ENCODE results near the gene APOD.

The APOD gene

DNA sequence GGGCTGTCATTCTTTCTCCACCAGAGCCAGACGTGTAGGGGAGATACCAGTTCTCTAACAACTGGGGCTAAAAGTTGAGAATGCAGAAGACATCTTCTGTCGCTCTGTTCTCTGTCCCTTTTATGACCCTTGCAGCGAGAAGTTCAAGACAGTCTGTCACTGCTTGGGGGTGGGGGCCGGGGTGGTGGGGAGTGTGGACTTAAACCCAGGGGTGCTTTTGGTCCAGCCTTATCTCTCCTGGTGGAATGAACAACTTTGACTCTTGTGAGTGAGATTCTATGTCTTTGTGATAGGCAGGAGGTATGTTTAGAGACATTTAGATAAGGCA, 767 bp upstream of the APOD start:
- no peak for DNase-seq

DNA sequence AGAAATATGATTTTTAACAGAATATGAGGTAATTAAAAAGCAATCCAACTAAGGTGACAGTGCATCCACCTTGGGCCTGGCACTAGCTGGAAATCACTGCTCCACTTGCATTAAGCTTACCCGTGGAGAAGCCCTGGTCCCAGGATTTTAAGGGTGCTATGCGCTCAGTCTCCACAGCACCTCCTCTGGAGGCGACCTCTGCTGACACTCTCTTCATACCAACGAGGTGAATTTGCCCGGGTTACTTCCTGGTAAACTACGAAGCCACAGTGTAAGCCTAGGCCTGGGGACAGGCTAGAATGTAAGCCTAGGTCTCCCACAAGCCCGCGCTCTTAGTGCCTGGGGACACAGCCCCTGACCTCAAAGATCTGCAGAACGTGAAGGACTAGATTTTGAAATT, 793 bp downstream of the APOD start:
- DNase-seq = no peak

DNA sequence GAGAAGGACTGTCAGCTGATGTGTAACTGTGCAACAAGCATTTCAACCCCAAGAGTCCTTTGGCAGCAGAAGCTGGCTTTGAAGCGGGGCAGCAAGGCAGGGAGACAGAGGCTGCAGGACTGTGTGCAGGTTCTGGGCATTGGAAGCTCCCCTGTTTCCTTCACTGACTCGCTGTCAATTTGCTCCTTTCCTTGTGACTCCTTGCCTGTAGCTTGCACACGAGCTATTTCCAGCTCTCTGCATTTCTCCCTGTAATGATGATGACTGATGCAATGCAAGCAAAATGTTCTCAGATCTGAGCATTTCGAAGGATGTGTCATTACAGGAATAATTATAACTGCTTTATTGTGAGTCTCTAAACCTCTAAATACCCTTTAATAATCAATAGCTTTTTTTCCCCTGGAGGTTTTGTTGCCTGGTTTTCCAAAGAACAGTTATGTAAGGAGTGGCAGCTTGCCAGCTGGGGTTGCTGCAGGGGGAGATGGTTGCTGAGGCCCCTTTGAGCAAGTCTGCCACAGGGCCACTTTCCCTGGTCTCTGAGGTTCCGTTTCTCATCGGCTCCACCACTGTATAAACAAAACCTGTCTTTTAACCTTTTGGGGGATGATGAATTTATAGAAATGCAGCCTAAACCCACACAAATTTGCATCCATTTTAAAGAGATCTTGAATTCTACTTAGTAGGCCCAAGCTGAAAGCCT, 2.8 kb downstream of the APOD start:
- no peak for DNase-seq

DNA sequence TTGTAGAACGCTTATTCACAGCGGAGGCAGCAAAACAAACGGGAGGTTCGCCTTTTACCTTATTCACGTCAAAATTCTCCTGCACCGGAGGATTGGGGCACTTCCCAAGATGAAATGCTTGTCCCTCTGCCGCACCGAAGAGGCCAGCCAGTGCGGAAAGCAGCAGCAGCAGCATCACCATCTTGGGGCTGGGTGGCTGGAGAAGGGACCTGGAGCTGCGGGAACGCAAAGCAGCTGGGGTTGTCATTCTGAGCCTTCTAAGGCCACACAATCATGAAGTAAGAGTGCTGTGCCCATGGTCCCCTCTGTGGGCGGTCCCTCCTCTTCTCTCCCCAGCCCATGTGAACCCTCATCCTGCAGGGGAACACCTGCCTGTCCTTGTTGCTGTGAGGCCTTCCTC, 4.5 kb downstream of the APOD start:
- no peak for DNase-seq

DNA sequence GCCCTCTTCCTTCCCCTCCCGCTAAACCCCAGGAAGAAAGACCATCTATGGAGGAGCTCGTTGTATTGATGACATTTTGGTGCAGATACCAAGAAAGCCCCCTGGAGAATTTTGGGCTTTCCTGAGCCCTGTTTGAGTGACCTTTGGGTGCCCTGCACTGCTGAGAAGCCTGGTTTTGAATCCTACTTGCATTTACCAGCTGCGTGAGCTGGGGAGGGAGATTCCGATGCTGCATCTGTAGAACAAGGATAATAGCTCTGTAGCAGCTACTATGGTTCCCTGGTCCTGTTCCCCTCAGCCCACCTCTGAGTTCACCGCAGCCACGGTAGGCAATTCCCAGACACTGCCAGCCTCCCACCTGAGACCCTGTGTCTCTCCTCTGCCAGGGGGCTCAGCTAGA, 5.2 kb downstream of the APOD start:
- DNase-seq = no peak

DNA sequence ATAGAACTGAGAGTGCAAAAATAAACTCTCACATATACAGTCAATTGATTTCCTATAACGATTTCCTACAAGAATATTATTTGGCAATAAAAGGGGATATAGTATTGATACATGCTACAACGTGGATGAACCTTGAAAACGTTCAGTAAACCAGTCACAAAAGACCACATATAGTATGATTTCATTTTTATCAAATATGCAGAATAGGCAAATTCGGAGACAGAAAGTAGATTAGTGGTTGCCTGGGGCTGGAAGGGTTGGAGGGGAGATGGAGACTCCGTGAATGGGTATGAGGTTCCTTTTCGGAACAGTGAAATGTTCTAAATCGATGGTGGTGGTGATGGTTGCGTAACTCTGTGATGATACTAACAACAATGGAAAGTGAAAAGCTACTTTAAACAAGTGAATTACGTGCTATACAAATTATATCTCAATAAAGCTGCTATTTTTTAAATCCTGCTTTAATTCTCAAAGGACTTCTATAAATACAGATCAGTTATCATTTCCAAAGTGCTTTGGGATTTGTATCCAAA, 6.0 kb downstream of the APOD start:
- DNase-seq = no peak

DNA sequence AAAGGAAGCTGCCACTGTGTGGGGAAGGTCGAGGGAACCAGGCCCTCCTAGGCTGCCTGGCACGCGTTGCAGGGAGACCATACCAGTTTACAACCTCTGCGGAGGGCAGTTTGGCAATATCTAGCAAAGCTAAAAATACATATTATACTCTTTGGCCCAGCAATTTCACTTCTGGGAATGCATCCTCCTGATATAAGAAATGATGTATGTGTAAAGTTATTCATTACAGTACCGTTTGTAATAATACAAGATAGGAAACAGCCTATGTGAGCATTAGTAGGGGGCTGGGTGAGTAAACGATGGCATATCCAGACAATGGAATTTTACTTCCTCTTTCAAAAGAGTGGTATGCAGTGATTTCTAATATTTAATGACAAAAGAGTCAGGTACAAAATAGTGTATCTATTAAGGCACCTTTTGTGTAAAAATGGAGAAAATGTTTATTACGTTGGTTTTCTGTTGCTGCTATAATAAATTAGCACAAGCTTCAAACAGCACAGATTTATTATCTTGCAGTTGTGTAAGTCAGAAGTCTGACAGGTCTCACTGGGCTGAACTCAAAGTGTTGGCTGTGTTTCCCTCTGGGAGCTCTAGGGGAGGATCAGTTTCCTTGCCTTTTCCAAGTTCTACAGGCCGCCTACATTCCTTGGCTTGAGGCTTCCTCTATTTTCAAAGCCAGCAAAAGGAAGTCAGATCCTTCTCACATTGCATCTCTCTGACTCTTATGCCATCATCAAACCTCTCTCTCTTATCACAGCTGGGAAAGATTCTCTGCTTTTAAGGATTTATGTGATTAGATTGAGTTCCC, 9.0 kb downstream of the APOD start:
- no peak for DNase-seq

DNA sequence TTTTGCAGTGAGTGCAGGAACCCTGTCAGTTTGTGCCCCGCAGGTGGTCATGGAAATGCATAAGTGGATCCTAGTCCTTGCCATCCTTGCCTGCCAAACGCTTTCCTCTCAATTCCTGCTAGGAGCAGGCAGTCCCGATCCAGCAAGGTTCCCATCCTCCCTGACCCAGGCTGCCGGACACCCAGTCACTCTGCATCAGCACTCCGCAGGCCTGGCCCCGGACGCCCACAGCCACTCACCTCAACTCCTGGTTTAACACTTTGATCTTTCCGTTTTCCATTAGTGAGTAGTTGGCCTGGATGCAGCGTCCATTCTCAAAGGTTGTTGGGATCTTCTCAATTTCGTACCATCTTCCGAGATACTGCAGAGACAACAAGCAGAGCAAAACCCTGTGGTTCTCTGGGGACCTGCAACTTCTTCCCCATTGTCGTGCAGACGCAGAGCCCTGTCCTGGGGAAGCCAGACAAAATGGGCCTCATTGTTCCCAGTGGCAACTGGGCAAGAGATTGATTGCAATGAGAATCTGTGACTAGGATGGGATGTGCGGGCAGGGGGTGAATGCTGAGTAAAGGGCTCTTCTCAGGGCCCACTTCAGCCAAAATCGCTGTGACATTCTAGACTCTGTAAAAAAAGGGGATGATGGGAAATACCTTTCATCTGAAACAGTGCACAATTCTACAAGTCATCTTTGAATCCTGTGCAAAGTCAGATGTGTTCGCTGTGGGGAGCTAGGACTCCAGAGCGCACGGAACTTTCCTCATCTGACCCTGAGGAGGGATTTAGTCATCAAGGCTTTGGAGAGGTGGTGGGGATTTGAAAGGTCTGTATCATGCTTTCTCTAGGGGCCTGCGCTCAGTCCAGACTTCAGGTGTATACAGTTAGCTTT, 9.9 kb downstream of the APOD start:
- DNase-seq = no peak

DNA sequence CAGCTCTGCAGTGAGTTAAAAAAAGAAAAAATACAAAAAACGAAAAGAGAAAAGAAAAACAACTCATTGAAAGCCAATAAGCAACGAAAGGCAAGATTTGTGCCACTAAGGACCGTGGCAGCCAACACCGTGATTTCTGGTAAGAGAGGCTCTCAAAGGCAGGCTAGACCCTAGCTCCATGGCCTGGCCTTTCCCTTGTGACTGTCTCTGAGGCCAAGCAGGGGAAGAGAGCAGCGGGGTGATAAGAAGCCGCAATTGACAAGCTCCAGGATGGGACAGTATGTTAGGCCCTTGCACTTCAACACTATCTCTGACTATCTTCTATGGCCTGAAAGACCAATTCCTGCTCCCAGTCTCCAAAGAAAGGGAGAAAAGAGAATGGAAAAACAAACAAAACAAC, 12.4 kb downstream of the APOD start:
- no peak for DNase-seq

DNA sequence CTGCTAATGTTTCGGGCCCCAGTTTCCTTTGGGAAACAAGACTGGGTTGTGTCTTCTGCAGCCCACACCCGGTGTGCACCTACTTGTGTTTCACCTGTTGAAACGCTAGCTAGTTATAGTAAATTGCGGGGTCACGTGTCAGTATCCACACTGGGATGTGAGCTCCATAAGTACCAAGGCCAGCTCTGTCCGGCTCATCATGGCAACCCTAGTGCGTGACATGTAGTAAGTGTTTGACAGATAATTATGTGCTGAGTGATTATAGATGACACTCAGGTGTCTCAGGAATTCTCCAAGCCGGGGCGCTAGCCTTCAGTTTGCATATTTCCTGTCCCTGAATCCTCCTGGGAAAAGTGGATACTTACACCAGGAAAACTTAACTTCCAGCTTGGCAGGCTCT, 12.8 kb downstream of the APOD start:
- DNase-seq = no peak

DNA sequence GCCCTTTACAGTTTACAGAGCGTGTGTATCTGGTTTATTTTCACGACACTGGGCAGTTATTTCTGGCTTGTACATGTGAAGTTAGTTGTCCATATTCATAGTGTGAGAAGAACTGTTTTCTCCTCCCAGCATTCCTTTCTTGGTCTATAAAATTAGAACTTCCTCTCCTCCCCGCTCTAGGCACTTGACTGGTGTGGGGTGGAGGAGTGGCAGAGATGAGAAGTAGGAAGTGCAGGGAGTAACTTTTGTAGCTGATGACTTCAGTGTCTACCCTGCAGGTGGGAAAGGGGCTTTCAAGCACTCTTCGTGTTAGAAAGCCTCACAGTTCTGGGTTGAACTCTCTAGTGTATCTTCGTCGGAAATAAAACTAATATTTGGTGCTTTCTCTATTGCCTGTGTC, 13.4 kb downstream of the APOD start:
- no peak for DNase-seq

DNA sequence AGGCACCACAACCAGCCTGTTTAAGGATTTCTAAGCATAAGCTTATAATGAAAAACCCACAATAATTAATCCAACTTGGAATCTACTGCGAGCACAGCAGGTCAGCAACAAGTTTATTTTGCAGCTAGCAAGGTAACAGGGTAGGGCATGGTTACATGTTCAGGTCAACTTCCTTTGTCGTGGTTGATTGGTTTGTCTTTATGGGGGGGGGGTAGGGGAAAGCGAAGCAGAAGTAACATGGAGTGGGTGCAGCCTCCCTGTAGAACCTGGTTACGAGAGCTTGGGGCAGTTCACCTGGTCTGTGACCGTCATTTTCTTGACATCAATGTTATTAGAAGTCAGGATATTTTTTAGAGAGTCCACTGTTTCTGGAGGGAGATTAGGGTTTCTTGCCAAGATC, 15.1 kb downstream of the APOD start:
- DNase-seq = no peak

DNA sequence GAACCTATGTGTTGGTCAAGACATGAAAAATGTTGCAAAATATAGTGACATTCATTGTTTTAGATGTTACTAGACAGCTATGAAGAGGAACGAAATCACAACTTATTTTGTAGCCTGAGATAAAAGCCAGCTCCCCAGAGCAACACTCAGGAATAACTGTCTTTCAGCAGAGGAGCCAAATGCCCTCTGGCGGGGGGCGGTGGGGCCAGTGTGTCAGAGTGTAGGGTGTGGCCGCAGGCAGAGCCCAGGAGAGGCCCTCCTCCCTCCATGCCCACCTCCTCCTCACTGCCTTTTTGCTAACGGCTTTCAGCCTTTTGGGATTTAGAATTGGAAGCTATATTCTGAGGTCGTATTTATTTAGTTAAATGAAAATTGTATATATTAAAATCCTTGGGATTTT, 16.9 kb downstream of the APOD start:
- no peak for DNase-seq

DNA sequence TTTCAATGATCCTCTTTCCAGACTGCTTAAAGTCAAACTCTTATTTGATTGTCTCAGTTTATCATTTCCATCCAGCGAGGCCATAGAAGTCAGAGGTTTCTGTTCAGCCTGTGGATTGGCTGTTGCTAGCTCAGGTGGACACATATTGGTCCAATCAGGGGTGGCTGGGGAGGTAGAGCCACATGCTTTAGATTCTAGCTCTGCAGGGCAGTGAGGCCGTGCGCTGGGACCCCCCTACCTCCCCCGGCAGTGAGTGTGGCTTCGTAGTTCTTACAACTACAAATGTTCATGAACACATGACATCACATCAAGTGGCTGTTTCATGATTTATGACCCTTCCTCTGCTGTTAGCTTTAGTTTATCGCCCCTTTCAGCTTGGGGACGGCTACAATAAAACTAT, 18.0 kb downstream of the APOD start:
- no peak for DNase-seq

DNA sequence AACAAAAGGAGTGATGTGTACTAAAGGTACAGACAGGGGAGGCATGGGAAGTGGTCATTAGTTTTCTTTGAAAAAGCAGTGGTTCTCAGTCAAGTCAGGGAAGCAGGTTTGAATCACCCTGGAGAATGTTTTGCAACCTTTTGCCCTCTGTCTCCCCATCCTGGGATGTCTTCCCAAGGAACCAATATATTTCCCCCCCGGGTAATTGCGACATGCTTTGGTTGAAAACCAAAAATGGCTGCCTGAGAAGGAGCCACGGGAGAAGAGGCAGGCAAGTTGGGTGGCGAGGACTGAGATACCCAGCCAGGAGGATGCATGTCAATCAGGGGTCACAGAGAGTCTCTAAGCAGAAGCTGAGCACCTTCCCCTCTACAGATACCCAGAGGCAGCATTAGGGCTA, 20.4 kb downstream of the APOD start:
- no peak for DNase-seq

DNA sequence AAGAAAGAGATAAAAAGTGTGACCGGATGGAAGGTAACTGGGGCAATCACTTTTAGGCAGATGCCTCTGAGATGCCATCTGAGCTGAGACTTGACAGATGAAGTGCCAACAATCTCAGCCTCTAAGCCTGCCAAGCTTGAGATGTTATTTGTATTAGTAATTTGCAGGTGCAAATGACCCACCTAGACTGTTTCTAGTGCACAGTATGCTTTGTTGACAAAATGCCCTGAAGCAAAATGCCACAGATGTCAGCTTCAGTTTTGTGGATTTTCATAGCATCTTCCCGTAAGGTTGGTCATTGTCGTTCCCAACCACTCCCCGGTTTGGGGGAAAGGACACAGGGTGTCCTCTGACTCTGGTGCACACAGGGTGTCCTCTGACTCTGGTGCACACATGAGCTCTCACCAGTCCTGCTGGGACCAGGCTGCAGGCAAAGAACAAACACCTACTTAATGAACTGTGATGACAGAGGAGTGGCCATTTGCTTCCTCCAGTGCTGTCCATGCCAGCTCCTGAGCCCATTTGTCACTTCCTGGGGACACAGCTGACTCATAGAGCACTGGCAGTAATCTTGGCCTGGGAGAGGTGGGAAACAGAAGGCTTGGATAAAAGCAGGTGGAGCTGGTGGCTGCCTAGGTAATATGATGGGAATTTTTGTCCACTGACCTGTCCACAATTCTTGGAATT, 23.9 kb downstream of the APOD start:
- no peak for DNase-seq

DNA sequence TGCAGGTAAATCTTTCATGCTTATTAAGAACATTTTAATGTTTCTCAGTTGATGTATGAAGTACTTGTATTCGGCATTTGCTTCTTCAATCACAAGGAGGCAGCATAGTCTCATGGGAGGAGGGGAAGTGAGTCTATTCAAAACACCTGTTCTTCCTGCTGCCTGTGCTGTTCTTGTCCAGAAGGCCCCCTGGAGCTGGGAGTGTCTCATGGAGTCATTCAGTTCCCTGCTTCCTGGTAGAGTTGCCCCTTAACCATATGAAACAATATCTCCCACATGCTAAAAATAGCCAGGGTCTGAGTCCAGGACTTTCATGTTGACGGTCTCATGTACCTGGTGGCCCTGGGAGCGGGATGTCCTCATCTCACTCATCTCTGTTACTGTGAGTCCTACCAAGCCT, 25.1 kb downstream of the APOD start:
- peak; percentile 76 for DNase-seq

DNA sequence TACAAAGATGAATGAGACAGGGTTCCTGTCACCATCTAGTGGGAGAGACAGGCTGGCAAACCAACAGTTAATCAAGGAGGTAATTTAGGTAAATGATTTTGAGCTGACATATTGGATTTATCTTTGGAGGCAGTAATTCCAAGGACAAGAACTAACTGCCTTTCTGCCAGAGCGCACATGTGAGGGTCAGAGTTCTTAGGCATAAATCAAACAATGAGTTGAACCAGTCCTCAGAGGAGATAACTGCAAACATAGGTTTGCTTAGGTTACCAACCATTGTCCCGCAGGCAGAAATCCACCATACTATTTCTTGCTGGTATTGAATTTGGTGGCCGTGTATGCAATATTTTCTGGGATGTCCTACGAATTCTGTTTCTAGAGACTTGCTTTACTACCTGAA, 26.4 kb downstream of the APOD start:
- no peak for DNase-seq

DNA sequence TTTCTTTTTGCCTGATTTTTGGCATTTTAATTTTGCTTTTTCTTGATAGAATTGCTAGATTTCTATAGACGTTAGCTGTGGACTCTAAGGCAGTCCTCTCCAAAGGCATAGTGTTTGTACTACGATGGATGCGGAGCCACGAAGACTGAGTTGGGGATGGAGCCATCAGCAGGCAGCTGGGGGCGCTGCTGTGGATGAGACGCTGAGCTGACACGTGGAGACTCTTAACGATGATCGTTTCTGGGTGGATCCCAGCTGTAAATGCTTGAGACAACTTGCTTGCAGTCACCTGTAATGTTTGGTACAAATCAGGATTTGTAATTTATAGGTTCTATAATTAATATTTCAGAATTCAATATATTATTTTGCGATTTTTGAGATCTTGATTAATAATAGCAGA, 27.4 kb downstream of the APOD start:
- DNase-seq = no peak

DNA sequence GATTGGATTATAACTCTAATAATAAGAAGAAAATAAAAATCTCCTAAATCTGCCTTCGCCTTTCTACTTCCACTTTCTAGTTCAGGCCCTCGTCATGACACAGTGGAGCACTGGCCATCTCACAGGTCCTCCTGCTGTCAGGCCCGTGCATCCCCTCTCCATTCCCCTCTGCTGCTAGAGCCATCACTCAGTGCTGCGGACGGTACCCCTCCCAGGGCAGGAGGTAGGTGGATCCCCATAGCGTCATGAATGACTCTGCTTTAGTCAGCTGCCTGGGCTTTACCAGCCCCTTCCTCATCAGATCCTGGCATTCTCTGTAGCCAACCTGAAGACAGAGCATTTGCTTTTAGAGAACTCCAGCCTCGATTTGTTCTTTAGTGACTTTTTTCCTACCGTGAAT, 28.6 kb downstream of the APOD start:
- no peak for DNase-seq

DNA sequence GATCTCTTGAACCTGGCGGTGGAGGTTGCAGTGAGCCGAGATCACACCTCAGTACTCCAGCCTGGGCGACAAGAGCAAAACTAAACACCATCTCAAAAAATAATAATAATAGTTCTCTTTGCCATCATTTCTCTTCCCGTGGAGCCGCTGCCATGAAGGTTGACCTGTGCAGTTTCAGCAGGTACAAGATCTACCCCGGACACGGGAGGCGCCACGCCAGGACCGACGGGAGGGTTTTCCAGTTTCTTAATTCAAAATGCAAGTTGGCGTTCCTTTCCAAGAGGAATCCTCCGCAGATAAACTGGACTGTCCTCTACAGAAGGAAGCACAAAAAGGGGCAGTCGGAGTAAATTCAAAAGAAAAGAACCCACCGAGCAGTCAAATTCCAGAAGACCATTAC, 29.3 kb downstream of the APOD start:
- DNase-seq = no peak

DNA sequence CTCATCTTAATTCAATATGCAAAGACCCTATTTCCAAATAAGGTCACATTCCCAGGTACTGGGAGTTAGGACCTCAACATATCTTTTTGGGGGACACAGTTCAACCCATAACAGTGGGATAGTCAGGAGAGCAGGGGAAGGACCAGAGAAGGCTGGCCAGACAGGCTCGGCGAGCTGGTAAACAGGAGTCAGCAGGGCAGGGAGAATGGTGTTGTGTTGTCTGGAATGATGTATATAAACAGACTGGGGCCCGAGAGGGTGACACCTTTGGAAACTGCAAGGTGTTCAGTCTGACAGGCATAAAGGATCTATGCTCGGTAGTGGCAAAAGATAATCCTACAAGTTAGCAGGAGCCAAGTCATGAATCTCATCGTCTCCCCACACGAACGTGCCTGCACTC, 30.5 kb downstream of the APOD start:
- DNase-seq = no peak

DNA sequence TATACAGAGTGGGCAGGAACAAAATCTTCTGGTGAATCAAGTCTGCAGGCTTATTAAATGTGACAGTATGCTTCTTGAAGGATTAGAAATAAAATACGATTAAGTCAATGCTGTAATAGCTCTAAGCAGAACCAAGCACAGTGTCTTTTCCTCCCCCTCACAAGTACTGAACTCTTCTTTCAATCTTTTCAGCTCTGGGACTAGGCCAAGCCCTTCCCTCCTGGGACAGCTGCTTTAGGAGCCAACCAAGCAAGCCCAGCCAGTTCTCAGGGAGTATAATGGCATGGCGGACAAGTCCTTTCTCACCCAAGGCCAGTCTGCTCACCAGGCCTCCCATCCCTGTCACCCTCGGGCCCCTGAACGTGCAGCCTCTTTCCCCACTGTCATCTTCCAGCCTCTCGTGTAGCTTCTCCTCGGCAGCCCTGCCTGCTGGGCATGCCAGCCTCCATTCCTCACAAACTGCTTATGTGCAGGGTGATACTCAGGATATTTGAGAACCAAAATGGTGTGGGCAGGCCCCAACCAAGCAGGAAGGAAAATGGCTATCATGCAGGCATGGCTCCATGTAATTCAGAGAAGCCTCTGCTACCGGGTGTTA, 32.3 kb downstream of the APOD start:
- no peak for DNase-seq

Data from NCI-H1105 treated with DMSO at 0.1 percent for 48 hours (cell line).